Measurements from ENCODE around the gene PLAAT3. TPM values are rescaled to one million over a fixed set of nuclear protein-coding genes. Genes with fewer than 3 reads are reported as not detected.

PLAAT3 gene
- total RNA-seq, 4 donors from 2014 or later: 45.9 to 69.1 (median 53.2) TPM

- Histone ChIP-seq H3K9me3 (no peaks in the 10 kb centered on the region), H3K27me3 (no peaks in the 10 kb centered on the region), H3K36me3 (no peaks in the 10 kb centered on the region), H3K27ac (peak overlapping the region in 3 of 4 donors; percentile 61 to 92 (median 86)), H3K4me3 (no peak overlapping the region), H3K4me1 (peaks cover 0 to 56% (median 20%) of the 10 kb centered on the region in 3 donors)
- WGBS, 2 donors (ENCODE audit: low coverage in 1 of 2): 53 to 56% methylated on average over 4 to 14 of the region's 14 CpGs
- TF ChIP-seq EP300 (IDR thresholded peaks at IDR 0.05): no peak
- TF ChIP-seq, protein P1, sequence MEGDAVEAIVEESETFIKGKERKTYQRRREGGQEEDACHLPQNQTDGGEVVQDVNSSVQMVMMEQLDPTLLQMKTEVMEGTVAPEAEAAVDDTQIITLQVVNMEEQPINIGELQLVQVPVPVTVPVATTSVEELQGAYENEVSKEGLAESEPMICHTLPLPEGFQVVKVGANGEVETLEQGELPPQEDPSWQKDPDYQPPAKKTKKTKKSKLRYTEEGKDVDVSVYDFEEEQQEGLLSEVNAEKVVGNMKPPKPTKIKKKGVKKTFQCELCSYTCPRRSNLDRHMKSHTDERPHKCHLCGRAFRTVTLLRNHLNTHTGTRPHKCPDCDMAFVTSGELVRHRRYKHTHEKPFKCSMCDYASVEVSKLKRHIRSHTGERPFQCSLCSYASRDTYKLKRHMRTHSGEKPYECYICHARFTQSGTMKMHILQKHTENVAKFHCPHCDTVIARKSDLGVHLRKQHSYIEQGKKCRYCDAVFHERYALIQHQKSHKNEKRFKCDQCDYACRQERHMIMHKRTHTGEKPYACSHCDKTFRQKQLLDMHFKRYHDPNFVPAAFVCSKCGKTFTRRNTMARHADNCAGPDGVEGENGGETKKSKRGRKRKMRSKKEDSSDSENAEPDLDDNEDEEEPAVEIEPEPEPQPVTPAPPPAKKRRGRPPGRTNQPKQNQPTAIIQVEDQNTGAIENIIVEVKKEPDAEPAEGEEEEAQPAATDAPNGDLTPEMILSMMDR (IDR thresholded peaks at IDR 0.05): peak in 2 of 4 experiments; percentile 20 to 25
- ATAC-seq: no peak
Observed at GRCh38 chr11:63610604-63611394, 3.4 kb downstream of the PLAAT3 start.

DNA sequence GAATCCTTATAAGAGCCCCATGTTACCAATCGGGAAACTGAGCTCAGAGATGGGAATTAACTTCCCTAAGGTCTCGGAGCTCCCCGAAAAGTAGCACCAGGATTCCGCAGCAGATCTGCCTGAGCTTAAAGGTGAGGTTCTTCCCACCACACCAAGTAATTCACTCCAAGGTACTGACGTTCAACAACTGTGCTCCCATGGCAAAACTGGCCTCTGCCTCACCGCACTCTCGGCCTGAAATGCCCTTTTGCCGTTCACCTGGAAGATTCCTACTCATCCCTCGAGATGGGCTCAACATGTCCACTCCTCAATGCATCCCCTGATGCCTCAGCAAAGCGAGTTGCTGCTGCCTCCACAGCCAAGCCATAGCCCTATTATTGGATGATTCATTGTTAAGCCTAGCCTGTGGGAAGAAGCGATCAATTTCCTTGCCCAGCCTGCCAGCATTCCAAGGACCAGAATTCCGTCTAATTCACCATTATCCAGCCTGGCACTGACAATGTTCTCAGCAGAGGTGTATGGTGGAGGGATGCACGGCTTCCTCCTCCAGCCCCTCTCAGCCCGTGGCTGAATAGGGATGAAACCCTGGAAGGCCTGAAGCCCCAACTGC lies 4.2 kb downstream of the PLAAT3 start:
- no peak overlapping the region for H3K4me3 ChIP-seq
- ATAC-seq: no peak
- peaks cover 0 to 56% (median 20%) of the 10 kb centered on the region in 3 donors for H3K4me1 ChIP-seq
- 82 to 85% methylated on average over 2 to 10 of the region's 14 CpGs for WGBS, 2 donors (ENCODE audit: low coverage in 1 of 2)
- no peaks in the 10 kb centered on the region for H3K27me3 ChIP-seq
- no peaks in the 10 kb centered on the region for H3K36me3 ChIP-seq
- TF ChIP-seq POLR2A (IDR thresholded peaks at IDR 0.05) (no peak), EP300 (IDR thresholded peaks at IDR 0.05) (no peak), POLR2AphosphoS5 (IDR thresholded peaks at IDR 0.05) (no peak)
- H3K9me3 ChIP-seq: no peaks in the 10 kb centered on the region
- H3K27ac ChIP-seq: peak overlapping the region in 3 of 4 donors; percentile 61 to 92 (median 86)

DNA sequence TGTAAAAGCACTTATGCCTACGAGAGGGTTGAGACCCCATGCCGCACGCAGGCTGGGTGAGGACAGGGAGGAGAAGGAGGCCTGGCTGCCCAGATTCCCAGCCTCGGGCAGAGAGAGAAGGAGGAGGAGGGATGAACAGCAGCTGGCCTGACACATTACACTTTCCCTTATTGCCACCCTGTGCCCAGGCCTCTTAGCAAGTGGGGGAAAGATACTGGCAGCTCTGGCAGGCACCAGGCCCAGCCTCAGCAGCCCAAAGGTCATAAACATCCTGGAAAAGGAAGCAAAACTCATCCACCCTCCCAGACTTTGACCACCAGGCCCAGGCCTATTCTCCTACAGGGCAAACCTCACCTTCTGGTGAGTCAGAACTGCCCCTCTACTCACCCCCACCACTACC lies 4.7 kb downstream of the PLAAT3 start:
- ATAC-seq: no peak
- no peaks in the 10 kb centered on the region for H3K9me3 ChIP-seq
- no peaks in the 10 kb centered on the region for H3K27me3 ChIP-seq
- TF ChIP-seq POLR2A (IDR thresholded peaks at IDR 0.05) (no peak), EP300 (IDR thresholded peaks at IDR 0.05) (no peak), POLR2AphosphoS5 (IDR thresholded peaks at IDR 0.05) (peak; percentile 28)
- TF ChIP-seq, protein P1 (IDR thresholded peaks at IDR 0.05): no peak
- 60% methylated on average over 1 of the region's 4 CpGs; no CpG with 5 or more reads in 1 of the 2 donors for WGBS, 2 donors (ENCODE audit: low coverage in 1 of 2)
- H3K4me3 ChIP-seq: no peak overlapping the region
- H3K27ac ChIP-seq: peak overlapping the region in 3 of 4 donors; percentile 61 to 92 (median 86)
- H3K4me1 ChIP-seq: peaks cover 0 to 56% (median 20%) of the 10 kb centered on the region in 3 donors
- H3K36me3 ChIP-seq: no peaks in the 10 kb centered on the region

DNA sequence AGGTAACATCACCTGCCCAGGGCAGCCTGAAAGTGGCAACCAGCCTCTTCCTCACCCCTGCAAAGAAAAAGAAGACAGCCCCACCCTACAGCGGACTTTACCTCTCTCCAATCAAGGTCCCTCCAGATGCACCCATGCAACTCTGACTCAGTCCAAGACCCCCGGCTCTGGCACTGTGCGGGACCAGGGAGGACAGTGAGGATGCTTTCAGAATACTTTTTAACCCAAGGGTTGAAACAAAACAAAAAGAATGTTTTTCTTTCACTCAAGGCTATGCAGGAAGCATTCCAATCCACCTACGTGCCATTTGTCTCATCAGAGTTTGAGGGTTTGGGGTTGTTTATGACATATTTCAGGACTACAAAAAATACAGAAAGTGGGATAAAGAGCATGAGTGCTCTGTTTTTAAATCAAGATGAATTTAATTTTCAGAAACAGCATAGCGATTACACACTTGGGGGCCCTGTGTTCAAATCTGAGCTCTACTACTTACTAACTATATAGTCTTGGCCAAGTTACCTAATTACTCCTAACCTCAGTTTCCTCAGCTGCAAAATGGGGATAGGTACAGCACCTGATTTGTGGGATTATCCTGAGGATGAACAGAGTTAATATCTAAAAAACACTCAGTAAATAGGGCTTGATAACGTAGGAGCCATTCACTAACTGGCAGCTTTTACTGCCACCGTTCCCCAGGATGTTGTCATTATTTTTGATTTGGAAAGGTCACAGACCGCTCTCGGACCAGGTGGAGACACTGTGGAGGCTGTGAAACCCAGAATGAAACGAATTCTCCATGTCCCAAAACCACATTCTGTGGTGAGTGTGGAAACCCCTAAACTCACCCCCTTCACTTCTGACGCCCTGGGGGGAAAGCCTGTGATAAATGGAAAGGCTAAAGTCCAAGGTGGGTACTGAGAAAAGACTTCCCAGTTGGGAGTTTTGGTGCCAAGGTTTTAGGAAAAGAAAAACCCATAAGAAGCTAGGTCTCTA lies 5.6 kb downstream of the PLAAT3 start:
- TF ChIP-seq POLR2AphosphoS5 (IDR thresholded peaks at IDR 0.05): no peak
- TF ChIP-seq, protein P1 (IDR thresholded peaks at IDR 0.05): no peak
- TF ChIP-seq POLR2A (IDR thresholded peaks at IDR 0.05): no peak
- no peak for TF ChIP-seq EP300 (IDR thresholded peaks at IDR 0.05)
- H3K27ac ChIP-seq: peak overlapping the region in 3 of 4 donors; percentile 61 to 92 (median 86)
- H3K27me3 ChIP-seq: no peaks in the 10 kb centered on the region
- 80 to 86% methylated on average over 6 to 8 of the region's 11 CpGs for WGBS, 2 donors (ENCODE audit: low coverage in 1 of 2)
- no peaks in the 10 kb centered on the region for H3K36me3 ChIP-seq
- ATAC-seq: no peak
- H3K4me1 ChIP-seq: peaks cover 0 to 60% (median 20%) of the 10 kb centered on the region in 3 donors
- H3K9me3 ChIP-seq: no peaks in the 10 kb centered on the region
- H3K4me3 ChIP-seq: no peak overlapping the region

- Histone ChIP-seq H3K4me1 (peaks cover 0 to 44% (median 3%) of the 10 kb centered on the region in 3 donors), H3K27me3 (no peaks in the 10 kb centered on the region), H3K36me3 (peaks cover 0 to under 1% of the 10 kb centered on the region in 2 donors), H3K27ac (peak overlapping the region in 2 of 4 donors; percentile 55 to 62), H3K4me3 (no peak overlapping the region), H3K9me3 (no peaks in the 10 kb centered on the region)
- TF ChIP-seq, protein P1 (IDR thresholded peaks at IDR 0.05): no peak
- TF ChIP-seq EP300 (IDR thresholded peaks at IDR 0.05) (no peak), POLR2AphosphoS5 (IDR thresholded peaks at IDR 0.05) (no peak), POLR2A (IDR thresholded peaks at IDR 0.05) (no peak)
- WGBS, 2 donors (ENCODE audit: low coverage in 1 of 2): 70% methylated on average over 2 of the region's 3 CpGs; no CpG with 5 or more reads in 1 of the 2 donors
- ATAC-seq: no peak
Observed at GRCh38 chr11:63603180-63603518, 11.1 kb downstream of the PLAAT3 start.
